HG03097 (cell line): ENCODE data around the gene MYH15.

ENCODE experiments used
- ATAC-seq: cut with Tn5 transposase; IDR thresholded peaks from one replicate; pipeline ENCODE4 v1.9.1; 2021; ENCODE audit not compliant: unreplicated experiment, low FRiP score

Gene MYH15

DNA sequence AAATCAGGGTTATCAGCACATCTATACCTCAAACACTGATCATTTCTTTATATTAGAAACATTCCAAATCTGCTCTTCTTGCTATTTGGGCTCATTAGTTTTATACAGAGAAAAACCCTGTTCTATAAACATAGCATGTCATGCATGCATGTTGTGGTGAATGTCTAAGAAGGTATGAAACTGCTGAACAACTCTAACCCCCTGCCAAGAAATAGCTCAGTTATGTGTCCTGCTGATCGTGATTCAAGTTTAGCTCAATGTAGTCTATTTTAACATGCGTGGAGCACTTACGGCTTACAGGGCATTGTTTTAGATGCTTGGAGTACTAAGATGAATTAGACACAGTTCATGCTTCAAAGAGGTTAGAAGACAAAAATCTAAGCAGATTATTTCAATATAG is 35.8 kb downstream of the MYH15 start:
- no peak for ATAC-seq

DNA sequence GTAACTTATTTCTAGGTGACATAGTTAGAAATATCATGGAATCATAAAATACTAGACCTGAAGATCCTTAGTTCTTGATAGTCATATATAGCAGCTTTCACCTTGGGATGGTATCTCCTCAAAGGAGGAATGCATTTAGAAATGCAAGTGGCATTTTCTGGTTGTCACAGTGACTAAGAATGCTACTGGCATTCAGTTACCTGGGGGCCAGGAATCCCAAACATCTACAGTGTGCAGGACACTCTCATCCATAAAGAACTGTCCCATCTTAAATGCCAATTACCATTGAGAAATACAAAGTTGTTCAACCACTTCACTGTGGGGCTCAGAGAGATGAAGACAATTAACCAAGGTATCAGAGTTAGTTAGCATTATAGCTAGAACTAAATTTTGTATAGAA is 36.7 kb downstream of the MYH15 start:
- no peak for ATAC-seq

DNA sequence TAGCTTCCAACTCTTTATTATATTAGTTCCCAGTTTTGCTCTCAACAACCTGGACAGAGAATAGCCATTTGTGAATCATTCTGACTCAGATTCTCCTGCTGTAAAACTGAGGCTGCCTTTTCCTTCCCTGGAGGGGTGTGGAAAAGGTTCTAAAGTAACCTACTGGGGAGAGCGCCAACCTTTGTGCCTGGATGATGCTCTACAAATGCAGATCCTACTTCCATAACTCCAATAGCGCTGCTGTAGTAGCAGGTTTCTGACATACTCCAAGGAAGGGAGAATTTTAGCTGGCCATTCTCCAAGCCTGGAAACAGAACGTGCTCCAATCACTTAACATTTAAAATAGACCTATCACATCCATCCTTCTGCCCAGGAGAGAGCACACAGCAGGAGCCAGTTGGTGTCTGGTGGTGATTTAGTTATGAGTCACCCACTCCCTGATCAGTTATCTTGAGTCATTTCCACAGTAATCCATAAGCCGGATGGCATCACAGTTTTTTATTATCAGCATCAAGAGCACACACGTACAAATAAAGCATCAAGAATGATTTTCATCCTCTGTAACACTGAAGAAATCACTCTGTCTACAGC is 38.3 kb downstream of the MYH15 start:
- ATAC-seq = no peak

DNA sequence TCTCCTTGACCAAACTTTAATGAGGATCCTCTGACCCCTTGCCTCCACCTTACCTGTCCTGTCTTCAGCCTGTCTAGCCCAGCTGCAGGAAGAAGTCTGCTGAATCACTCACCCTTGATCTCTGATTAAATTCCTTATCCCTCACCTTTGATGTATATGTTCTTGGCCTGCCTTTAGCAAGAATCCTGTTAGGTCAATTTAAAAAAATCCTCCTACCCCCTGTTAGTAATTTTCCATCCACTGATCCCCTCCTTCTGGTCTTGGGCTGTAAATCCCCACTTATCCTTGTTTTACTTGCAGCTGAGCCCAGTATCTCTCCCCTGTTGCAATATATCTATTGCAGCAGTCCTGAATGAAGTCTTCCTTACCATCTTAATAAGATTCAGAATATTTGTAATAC is 39.0 kb downstream of the MYH15 start:
- ATAC-seq = no peak

DNA sequence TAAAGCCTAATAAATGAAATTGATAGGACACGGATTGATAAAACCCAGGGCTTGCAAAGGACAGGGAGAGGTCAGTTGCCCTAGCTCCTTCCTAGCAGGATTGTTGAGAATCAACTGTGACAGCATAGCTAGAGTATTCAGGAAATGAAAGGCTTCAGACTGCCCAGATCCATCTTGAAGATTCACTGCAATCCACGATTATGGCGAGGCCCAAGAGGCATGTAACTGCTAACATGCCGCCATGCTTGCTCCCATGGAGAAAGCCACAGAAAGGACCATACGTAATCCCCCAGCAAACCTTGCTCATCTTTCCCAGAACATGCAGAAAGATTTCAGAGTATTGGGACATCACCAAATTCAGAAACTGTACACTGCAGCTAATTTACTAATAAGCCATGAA is 41.3 kb downstream of the MYH15 start:
- ATAC-seq = no peak

DNA sequence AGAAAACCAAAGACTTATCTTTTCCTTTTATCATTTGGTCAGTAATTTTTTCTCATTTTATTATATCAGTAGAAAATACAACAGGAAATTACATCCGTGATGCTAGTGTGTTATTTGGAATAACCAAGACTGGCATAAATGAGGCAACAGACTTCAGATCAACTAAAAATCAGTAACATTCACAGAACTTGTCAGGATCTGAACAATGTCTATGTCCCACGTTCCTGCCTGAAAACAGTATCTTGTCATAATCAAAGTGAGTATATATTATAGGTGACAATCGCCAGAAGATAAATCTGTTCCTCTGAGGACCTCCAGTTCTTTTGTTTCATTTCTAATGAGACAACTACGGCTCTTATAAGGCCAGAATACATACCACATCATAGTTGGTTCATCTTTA is 41.8 kb downstream of the MYH15 start:
- no peak for ATAC-seq

DNA sequence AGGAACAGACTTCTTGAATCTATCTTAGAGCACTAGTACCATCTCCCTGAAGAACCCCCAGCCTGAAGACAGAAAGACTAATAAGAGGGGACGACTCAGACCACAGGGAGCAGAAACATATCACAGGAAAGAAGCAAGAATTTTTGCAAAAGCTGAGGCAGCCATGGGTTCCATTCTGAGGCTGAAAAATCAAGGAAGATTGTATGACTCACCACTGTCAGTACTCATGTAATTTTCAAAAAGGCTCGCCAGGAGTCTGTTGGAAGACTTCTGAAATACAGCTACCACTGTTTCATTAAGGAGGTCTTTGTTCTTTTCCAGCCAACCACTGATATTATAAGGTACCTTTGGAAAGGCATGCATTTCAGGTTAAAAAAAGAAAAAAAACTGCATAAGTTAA is 47.5 kb downstream of the MYH15 start:
- no peak for ATAC-seq

DNA sequence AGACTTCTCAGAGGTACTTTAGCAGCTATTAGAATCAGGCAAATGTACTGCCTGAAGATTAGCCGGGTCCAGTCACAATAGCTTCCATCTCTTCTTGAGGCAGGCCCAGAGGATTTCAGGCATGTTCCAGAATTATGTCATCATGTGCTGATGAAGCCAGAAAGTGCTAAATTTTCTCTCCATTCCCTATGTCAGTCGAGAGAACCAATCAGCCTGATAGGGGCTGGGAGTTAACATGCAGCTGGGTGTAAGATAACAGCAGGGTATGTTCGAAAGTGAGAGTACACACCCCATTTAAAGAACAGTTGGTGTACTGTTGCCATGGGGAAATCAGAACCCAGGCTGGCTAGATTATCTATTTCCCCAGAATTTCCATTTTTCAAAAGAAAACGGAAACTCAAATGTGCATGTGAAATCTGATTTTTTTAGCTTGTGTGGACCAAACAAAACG is 48.7 kb downstream of the MYH15 start:
- ATAC-seq = peak; percentile 59

DNA sequence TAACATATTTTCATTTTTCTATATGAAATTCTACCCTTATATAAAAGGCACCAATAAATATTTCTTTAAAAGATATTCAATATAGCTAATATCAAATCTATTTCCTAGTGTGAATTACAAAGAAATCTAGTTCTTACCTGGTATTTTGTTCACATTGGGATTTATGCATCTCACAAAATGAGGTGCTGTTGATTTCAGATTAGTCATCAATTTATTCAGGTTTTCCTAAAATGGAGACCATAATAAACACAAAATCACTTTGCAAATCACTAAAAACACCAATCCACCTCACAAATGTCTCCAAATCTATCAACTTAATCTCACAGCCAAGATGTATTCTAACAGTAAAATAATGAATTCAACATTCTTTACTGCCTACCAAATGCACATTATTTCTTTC is 51.2 kb downstream of the MYH15 start:
- no peak for ATAC-seq

DNA sequence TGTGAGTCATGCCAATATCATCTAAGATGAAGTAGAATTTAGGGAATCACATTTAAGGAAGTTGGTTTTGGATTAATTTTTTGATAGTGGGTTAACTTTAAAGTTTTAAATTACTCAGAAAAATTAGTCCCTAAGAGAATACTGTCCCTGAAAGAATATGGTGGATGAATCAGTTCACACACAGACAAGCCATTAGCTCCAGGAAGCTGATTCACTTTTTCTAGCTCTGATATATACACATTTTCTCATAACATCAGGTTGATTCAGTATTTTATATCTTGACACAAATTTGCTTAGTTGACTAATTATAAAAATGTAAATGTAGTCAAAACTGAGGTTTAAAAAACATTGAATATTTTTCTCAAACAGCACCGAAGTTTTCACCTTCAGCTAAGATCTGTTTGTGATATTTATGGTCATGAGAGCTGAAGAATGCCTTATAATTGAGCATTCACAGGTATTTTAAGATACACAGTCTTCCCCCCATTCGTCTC is 55.1 kb downstream of the MYH15 start:
- no peak for ATAC-seq

DNA sequence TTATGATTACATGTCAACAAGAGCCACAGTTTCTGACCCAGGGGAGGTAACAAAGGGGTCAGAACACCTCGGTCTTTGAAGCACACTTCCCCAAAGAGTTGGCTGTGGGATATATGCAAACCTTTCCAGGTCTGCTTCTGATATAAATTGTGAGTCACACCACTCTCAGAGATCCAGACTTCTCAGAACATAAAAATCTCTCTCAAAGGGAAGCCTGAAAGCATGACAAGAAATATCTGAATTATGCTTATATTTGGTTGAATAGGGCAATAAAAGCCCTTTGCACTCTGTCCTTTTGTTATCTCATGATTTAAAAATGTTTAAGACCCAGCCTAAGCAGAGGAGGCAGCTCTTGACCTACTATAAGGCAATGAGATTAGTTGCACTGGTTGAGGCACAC is 56.8 kb downstream of the MYH15 start:
- ATAC-seq = no peak

DNA sequence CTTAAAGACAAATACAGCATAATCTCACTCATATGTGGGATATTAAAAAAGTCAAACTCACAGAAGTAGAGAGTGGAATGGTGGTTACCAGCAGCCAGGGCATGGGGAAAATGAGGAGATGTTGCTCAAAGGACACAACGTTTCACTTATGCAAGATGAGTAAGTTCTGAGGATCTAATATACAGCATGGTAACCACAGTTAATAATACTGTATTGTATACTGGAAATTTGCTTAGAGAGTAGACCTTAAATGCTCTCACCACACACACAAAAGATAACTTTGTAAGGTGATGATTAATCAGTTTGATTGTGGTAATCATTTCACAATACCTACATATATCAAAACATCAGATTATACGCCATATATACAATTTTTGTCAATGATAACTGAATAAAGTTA is 60.0 kb downstream of the MYH15 start:
- no peak for ATAC-seq

DNA sequence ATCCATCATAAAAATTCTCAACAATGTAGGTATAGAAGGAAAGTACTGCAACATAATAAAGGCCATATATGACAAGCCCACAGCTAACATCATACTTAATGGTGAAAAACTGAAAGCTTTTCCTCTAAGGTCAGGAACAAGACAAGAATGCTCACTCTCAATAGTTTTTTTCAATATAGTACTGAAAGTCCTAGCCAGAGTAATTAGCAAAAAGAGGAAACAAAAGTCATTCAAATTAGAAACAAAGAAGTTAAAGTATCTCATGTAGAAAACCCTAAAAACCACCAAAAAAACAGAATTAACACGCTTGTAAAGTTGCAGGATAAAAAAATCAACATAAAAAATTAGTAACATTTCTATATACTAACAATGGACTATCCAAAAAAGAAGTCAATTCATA is 61.8 kb downstream of the MYH15 start:
- no peak for ATAC-seq

DNA sequence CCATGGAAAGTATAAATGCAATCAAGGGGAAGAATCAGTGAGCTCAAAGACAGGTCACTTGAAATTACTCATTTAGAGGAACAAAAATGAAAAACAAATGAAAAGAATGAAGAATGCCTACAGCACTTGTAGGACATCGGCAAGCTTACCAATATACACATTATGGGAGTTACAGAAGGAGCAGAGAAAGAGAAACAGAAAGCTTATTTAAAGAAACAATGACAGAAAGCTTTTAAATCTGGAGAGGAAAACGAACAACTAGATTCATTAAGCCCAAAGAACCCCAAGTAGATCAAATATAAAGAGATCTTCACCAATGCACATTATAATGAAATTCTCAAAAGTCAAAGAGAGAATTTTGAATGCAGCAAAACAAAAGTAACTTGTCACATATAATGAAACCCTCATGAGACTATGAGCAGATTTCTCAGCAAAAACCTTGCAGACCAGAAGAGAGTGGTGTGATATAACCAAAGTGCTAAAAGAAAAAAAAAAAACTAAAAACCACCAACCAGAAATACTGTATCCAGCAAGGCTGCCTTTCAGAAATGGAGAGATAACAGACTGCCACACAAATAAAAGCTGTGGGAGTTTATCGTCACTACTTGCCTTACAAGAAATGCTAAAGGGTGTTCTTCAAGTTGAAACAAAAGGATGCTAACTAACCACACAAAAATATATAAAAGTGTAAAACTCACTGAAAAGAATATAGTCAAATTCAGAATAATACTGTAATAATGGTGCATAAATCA is 63.1 kb downstream of the MYH15 start:
- no peak for ATAC-seq

DNA sequence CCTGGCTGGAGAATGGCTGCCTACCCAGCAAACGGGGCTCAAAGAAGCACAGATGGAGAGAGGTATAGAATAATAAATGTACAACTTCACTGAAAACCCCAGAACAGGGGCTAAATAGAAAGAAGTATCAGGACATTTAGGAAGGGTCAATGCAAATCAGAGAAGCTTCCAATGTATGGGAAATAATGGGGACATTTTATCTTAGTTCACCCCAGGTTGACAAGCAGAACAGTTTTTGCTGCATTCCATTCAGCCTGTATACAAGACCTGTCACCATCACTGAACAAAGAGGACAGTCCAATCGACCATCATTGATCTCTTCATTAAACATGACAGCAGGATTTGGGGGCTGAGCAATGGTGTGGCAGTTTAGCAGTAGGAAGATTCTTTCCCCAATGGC is 68.1 kb downstream of the MYH15 start:
- ATAC-seq = no peak

DNA sequence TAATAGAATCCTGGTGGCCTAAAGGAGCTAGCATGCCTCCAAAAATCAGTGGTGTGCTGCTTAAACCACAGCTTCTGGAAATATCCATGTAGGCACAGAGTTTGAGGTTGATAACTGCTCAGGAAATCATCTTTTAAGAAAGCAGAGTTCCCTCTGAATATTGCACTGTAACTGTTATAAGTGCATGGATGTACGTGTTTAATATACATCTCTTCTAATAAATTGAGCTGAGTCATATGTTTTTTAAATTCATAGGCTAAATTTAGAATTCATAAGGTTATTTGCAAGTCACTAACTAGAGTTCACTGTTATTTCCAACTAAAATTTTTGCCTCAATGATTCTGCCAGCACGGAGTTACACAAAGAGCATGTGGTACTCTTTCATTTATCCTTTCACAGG is 68.9 kb downstream of the MYH15 start:
- no peak for ATAC-seq

DNA sequence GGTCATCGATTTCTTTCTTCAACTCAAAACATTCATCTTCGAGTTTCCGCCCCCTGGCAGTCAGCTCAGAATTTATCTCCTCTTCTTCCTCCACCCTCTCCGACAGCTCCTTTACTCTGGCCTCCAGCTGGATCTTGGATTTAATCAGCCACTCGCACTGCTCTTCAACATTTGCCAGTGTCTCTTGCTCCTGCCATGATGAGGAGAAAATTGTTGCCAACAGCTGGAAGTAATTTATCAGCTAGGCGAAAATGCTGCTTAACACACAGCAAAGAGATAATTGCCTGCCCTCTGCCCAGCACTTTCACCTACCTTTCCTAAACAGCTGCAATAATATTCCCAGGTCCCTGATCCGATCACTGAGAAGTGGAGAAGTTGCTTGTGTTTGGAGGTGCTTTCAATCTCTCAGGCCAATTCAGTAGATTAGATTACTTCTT is 69.3 kb downstream of the MYH15 start:
- ATAC-seq = no peak

DNA sequence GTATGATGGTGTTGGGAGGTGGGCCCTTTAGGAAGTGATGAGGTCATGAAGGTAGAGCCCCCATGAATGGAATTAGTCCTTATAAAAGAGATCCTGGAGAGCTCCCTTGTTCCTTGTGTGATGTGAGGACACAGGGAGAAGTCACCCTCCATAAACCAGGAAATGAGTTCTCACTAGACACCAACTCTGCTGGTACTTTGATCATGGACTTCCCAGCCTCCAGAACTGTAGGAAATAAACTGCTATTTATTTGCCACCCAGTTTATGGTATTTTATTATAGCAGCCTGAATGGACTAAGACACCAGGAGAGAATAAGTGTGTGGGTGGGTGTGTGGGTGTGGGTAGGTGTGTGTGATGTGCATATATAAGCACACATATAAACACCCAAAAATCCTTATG is 71.9 kb downstream of the MYH15 start:
- no peak for ATAC-seq

DNA sequence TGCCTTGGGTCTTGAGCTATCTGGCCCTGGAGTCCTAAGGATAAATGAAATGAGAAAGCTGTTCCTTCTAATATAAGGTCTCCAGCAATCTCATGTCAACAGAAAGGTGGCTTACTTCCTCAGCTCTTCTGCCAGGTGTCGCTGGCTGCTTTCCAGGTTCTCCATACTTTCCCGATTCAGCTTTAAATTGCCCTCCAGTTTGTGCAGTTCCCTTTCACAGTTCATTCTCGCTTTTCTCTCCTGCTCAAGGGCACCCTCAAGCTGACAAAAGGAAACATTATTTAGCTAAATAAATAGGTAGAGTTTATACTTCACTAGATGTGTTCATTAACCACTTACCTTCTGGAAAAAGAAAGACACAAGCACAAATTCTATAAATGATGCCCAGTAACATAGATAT is 73.0 kb downstream of the MYH15 start:
- no peak for ATAC-seq

DNA sequence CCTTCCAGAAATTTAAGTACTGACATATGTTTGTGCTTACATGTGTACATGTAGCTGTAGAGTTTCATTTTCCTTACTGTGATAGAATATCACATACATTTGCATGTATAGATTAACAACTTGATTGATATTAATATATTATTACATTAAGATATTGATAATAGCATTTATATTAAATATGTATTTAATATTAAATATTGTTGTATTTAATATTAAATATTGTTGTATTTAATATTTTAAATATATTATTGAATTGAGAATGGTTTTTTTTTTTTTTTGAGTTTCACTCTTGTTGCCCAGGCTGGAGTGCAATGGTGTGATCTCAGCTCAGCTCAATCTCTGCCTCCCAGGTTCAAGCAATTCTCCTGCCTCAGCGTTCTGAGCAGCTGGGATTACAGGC is 76.5 kb downstream of the MYH15 start:
- no peak for ATAC-seq

DNA sequence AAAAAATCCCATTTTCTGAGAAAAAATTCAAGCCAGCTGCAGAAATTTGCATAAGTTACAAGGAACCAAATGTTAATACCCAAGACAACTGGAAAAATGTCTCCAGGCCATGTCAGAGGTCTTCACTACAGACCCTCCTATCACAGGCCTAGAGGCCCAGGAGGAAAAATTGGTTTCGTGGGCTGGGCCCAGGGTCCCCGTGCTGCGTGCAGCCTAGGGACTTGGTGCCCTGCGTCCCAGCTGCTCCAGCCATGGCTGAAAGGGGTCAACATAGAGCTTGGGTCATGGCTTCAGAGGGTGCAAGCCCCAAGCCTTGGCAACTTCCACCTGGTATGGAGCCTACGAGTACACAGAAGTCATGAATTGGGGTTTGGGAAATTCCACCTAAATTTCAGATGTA is 78.0 kb downstream of the MYH15 start:
- ATAC-seq = no peak

DNA sequence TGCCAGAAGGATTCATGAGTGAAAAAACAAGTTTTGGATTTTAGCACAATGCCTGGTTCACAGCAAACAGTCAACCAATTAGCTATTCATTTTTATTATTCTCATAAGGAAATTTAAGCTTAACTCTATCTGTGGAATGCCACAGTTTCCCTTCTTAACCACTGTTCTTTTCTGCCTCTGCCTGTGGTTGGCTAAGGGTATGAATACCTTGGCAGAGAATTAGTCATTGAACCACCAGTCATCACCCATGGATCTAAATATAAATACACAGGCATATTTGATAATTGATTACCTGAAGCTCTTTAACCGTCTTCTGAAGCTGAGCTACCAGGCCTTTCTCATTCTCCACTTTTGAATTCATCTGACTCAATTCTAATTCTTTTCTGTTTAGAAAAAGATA is 79.9 kb downstream of the MYH15 start:
- ATAC-seq = no peak
